D721Med (cell line): Measurements from ENCODE around the gene CES2.

ENCODE experiments used
- DNase-seq: peaks from one replicate; pipeline ENCODE4 v3.0.0; 2011; ENCODE audit warnings: low spot score; ENCODE audit not compliant: insufficient read length
- FAIRE-seq: peaks from 2 replicates; lab custom pipeline; 2011; peaks lifted over from hg19 to GRCh38; lab: Jason Lieb, UNC
- CTCF ChIP-seq: IDR thresholded peaks from 2 replicates; pipeline ENCODE4 v1.5.1; 2012; ENCODE audit warnings: mild to moderate bottlenecking, control low read depth; ENCODE audit not compliant: insufficient read depth; ENCODE audit errors: missing control alignments

CES2 gene

GRCh38 chr16:66923866-66924265 is 11.4 kb upstream of the CES2 start:
- no peak for FAIRE-seq
- DNase-seq, result no peak

DNA sequence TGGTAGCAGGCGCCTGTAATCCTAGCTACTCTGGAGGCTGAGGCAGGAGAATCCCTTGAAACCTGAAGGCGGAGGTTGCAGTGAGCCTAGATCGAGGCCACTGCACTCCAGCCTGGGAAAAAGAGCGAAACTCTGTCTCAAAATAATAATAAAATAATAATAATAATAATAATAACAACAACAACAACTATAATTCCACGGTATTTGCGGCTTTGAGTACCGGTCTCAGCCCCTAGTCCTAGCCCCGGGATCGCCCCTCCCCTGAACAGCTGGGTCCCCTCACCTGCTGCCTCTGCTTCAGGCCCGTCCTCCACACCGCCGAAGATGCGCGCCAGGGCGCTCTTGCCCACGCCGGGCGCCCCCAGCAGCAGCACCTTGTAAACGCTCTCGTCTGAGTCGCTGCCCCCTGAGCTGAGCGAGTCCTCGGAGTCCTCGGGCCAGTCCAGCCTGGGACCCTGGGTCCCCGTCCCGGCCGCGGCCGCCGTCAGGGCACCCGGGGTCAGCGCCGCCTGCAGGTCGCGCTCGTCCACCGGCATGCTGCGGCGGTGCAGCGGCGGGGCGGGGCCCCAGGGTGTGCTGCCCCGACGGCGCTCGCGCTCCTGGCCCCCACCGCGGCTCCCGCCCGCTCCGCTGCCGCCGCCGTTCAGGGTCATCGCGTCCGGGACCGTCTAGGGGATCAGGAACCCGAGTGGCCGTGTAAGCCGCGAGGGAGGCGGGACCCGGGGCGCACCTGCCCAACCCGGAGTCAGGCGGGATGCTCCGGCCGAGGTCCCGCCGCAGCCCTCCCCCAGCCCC is 10.6 kb upstream of the CES2 start:
- FAIRE-seq (no peak), DNase-seq (no peak)
- no peak for TF ChIP-seq CTCF

More at GRCh38 chr16:66923866-66924265, 11.4 kb upstream of the CES2 start:
- no peak for TF ChIP-seq CTCF

GRCh38 chr16:66925322-66925840 is 9.9 kb upstream of the CES2 start, which contains the start of gene RRAD:
Gene RRAD (minus strand): TSS chr16:66925535. CDS start chr16:66925179, 356 bp downstream.
- no peak for FAIRE-seq
- no peak for DNase-seq
- TF ChIP-seq CTCF, result no peak

DNA sequence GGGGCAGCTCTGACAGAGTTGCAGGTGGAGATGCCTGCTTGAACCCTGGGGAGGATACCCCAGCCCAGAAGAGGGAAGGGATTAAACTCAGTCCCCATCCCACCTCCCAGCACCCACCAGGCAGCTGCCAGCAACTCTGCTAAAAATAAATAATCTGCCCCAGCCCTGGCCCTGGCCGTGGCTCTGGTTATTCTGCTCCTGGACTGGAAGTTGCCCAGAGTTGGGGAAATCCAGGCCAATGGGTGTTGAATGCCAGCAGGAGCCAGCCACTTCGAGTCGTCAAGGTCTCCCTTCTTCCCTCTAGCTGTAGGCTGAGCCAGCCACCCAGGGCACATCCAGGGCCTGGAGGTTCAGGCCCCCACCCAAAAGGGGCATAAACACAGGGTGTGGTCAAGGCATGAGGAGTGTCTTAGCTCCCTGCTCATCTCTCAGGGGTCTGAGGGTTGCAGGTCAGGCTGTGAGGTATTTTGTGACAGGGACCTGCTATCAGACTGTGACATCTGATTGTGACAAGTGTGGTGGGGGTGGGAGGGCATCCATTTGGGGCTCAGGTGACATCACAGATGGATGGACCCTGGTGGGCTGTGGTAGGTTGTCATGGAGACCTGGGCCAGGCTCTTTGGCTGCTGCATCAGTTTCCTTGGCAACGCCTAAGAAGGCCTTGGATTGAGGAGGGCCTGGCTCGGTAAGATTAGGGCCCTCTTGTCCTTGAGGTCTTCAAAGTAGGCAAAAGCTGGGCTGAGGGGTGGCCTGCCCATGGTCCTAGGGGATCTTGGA is 9.0 kb upstream of the CES2 start:
- FAIRE-seq, result no peak
- DNase-seq, result no peak
- no peak for TF ChIP-seq CTCF

DNA sequence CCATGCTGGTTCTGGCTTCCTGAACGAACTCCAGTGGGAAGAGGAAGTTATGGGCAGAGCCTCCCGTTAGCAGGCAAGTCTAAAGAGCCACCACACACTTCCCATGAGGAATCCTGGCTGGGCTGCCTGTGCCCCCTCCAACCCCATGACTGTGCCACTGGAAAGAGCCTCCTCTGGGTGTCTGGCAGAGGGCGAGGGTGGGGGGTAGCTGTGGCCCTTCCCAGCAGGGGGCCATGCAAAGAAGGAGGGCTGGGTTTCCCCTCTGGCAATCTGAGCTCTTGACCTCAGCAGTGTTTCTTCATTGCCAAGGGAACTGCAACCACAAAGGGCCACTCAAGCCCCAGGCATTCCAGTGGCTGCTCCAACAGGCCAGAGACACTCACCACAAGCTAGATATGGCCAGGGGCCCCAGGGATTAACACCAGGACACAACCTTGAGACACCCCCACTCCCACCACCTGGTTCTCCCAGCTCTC is 8.3 kb upstream of the CES2 start:
- no peak for TF ChIP-seq CTCF
- no peak for DNase-seq
- FAIRE-seq, result no peak

- DNase-seq, result no peak
- TF ChIP-seq CTCF, result no peak
- no peak for FAIRE-seq
Measured at GRCh38 chr16:66927918-66928649, 7.2 kb upstream of the CES2 start.
